K562 (cell line): ENCODE data around the gene SLC2A4. TPM values are rescaled to one million over a fixed set of nuclear protein-coding genes. Genes with fewer than 3 reads are reported as not detected.

Experiments
- ATAC-seq: fragments of 200-7000 bp; cut with Tn5 transposase; 3 replicates; pipeline ENCODE4 v1.9.1; 2020; ENCODE audit warnings: moderate library complexity
- BruUV-seq: library from RNA; stranded (reverse); fragments of 400-500 nt; replicated peaks from 2 replicates; lab custom pipeline; 2021; lab: Mats Ljungman, UMichigan
- CTCF ChIA-PET: fragments of 300-600 bp; formaldehyde crosslinking; extraction: SDS; loops from one replicate; lab custom pipeline; 2021; ENCODE audit warnings: low intra/inter-chr PET ratio; lab: Yijun Ruan, JAX
- POLR2A ChIA-PET: fragments of 300-600, 350-650 bp; sonication (Branson Sonifier 250); formaldehyde crosslinking; extraction: SDS; loops from one replicate; lab custom pipeline; 2021; ENCODE audit warnings: antibody characterized with exemption, inconsistent platforms; lab: Yijun Ruan, JAX
- DNase-seq, 4 experiments: peaks; one replicate each; pipeline versions ENCODE4 v3.0.0 to v3.0.0-alpha.2; 2011 to 2018; ENCODE audit warnings: low spot score in 3 of 4, mixed read lengths in 3 of 4; ENCODE audit errors: extremely low read depth in 1 of 4
- FAIRE-seq: peaks from 2 replicates; lab custom pipeline; 2011; peaks lifted over from hg19 to GRCh38; lab: Jason Lieb, UNC
- H2AFZ ChIP-seq: 2 replicates; pipeline ENCODE4 v1.6.0; 2011; ENCODE audit warnings: low read depth, low read length, control low read depth, inconsistent platforms
- H3K27ac ChIP-seq: fragments of 200-600 bp; 3 replicates; pipeline ENCODE4 v1.8.0; 2011; ENCODE audit warnings: low read depth, mild to moderate bottlenecking, control low read depth, inconsistent platforms, low read length, moderate library complexity, mixed read lengths; ENCODE audit errors: extremely low read depth
- H3K27me3 ChIP-seq, 2 experiments: fragments of 300-600 bp in 1 of 2; 2 replicates in 1 of 2; 3 replicates in 1 of 2; pipeline versions ENCODE4 v1.6.0 to v1.8.0; 2011; ENCODE audit warnings: inconsistent platforms in 2 of 2, low read length in 2 of 2, mild to moderate bottlenecking in 1 of 2, mixed read lengths in 1 of 2, moderate library complexity in 1 of 2; ENCODE audit not compliant: control insufficient read depth in 2 of 2, insufficient read depth in 2 of 2
- H3K36me3 ChIP-seq: fragments of 300-600 bp; 3 replicates; pipeline ENCODE4 v1.8.0; 2011; ENCODE audit warnings: mild to moderate bottlenecking, low read length, inconsistent platforms; ENCODE audit not compliant: control insufficient read depth, insufficient read depth
- H3K4me1 ChIP-seq, 2 experiments: fragments of 200-600 bp in 1 of 2; replicated peaks in 1 of 2; 2 replicates in 1 of 2; 3 replicates in 1 of 2; pipeline versions ENCODE4 v1.5.1 to v1.8.0; 2011; ENCODE audit warnings: inconsistent platforms in 2 of 2, low read length in 2 of 2, mild to moderate bottlenecking in 1 of 2, mixed read lengths in 1 of 2, moderate library complexity in 1 of 2; ENCODE audit not compliant: control insufficient read depth in 2 of 2, insufficient read depth in 2 of 2
- H3K4me2 ChIP-seq: 2 replicates; pipeline ENCODE4 v1.6.1; 2011; ENCODE audit warnings: low read length, control low read depth, inconsistent platforms, mixed read lengths; ENCODE audit not compliant: insufficient read depth
- H3K4me3 ChIP-seq: fragments of 200-600 bp; sonication (generic), shearing (Covaris generic); 2 replicates; pipeline ENCODE4 v1.5.1; 2016; ENCODE audit warnings: control low read depth, inconsistent platforms
- H3K79me2 ChIP-seq: fragments of 200-600 bp; 3 replicates; pipeline ENCODE4 v1.8.0; 2011; ENCODE audit warnings: low read length, inconsistent platforms; ENCODE audit not compliant: control insufficient read depth, insufficient read depth
- H3K9ac ChIP-seq, 2 experiments: 2 replicates each; pipeline versions ENCODE4 v1.6.0 to v1.6.1; 2011; ENCODE audit warnings: low read depth in 2 of 2, low read length in 2 of 2, control low read depth in 1 of 2, inconsistent platforms in 1 of 2, mild to moderate bottlenecking in 1 of 2, mixed read lengths in 1 of 2; ENCODE audit not compliant: insufficient read depth in 1 of 2
- H3K9me1 ChIP-seq: one replicate; pipeline ENCODE4 v1.6.0; 2011; ENCODE audit warnings: inconsistent platforms, mild to moderate bottlenecking, low read length, moderate library complexity; ENCODE audit not compliant: control insufficient read depth, insufficient read depth
- H3K9me3 ChIP-seq: replicated peaks from 2 replicates; pipeline ENCODE4 v1.5.1; 2011; ENCODE audit warnings: low read depth, low read length, inconsistent platforms; ENCODE audit not compliant: control insufficient read depth, insufficient read depth
- H4K20me1 ChIP-seq: replicated peaks from 2 replicates; pipeline ENCODE4 v1.6.1; 2011; ENCODE audit warnings: low read length, inconsistent platforms, mixed read lengths; ENCODE audit not compliant: control insufficient read depth, insufficient read depth
- ATF3 ChIP-seq, 2 experiments: fragments of 450-650 bp in 1 of 2; sonication (generic) in 1 of 2; formaldehyde crosslinking in 1 of 2; IDR thresholded peaks in 1 of 2; conservative IDR thresholded peaks in 1 of 2; 2 replicates each; pipeline versions ENCODE4 v1.6.1 to v1.8.1; 2016 to 2023; ENCODE audit warnings: mild to moderate bottlenecking in 2 of 2, moderate library complexity in 2 of 2, inconsistent platforms in 1 of 2, missing genetic modification reagents in 1 of 2
- C11orf30 ChIP-seq: fragments of 450-650 bp; IDR thresholded peaks from 2 replicates; pipeline ENCODE4 v1.6.1; 2016; ENCODE audit warnings: low read depth, mild to moderate bottlenecking
- CBX3 ChIP-seq, 2 experiments: IDR thresholded peaks; 1 replicate in 1 of 2; 2 replicates in 1 of 2; pipeline ENCODE4 v1.6.1; 2012; ENCODE audit warnings: inconsistent platforms in 2 of 2, low read length in 2 of 2, borderline replicate concordance in 1 of 2, control low read depth in 1 of 2
- COPS2 ChIP-seq: fragments of 450-650 bp; conservative IDR thresholded peaks from 2 replicates; pipeline ENCODE4 v1.6.1; 2016; ENCODE audit warnings: mild to moderate bottlenecking, moderate library complexity
- CXXC5 ChIP-seq: fragments of 250-450 bp; sonication (Bioruptor Pico); IDR thresholded peaks from 2 replicates; pipeline ENCODE4 v1.8.0; 2022; ENCODE audit warnings: inconsistent platforms, mild to moderate bottlenecking, moderate library complexity
- FOSL1 ChIP-seq: fragments of 200-800 bp; sonication (Bioruptor generic); conservative IDR thresholded peaks from 2 replicates; pipeline ENCODE4 v1.6.1; 2016; ENCODE audit warnings: missing genetic modification characterization, missing compliant biosample characterization
- HNRNPLL ChIP-seq: fragments of 200-400 bp; formaldehyde crosslinking; IDR thresholded peaks from 2 replicates; pipeline ENCODE4 v1.6.1; 2017; ENCODE audit warnings: low read length, low read depth, mild to moderate bottlenecking; ENCODE audit not compliant: poor library complexity, severe bottlenecking
- JUND ChIP-seq, 2 experiments: IDR thresholded peaks; 2 replicates in 1 of 2; 3 replicates in 1 of 2; pipeline ENCODE4 v1.6.1; 2011; ENCODE audit warnings: borderline replicate concordance in 2 of 2, low read depth in 2 of 2, low read length in 2 of 2, improper control_type of control experiment in 1 of 2, missing biosample characterization in 1 of 2, missing genetic modification characterization in 1 of 2, missing genetic modification reagents in 1 of 2
- MED1 ChIP-seq: sonication (generic); formaldehyde crosslinking; IDR thresholded peaks from 2 replicates; pipeline ENCODE4 v1.8.1; 2023; ENCODE audit warnings: missing genetic modification reagents, borderline replicate concordance
- POLR2G ChIP-seq: fragments of 200-400 bp; formaldehyde crosslinking; IDR thresholded peaks from 2 replicates; pipeline ENCODE4 v1.6.1; 2017; ENCODE audit warnings: low read depth, mild to moderate bottlenecking, antibody characterized with exemption, low read length, moderate library complexity
- RAD51 ChIP-seq: fragments of 450-650 bp; IDR thresholded peaks from 2 replicates; pipeline ENCODE4 v1.7.1; 2016; ENCODE audit warnings: low read depth, mild to moderate bottlenecking, borderline replicate concordance
- RBFOX2 ChIP-seq: fragments of 200-400 bp; formaldehyde crosslinking; IDR thresholded peaks from 2 replicates; pipeline ENCODE4 v1.6.1; 2017; ENCODE audit warnings: low read depth, mild to moderate bottlenecking, low read length, moderate library complexity
- SUPT5H ChIP-seq: fragments of 450-650 bp; IDR thresholded peaks from 2 replicates; pipeline ENCODE4 v1.6.1; 2016
- ZNF263 ChIP-seq: sonication (generic); formaldehyde crosslinking; IDR thresholded peaks from 2 replicates; pipeline ENCODE4 v1.8.0; 2022; ENCODE audit warnings: mild to moderate bottlenecking, missing genetic modification reagents, borderline replicate concordance
- ZNF282 ChIP-seq: sonication (generic); formaldehyde crosslinking; IDR thresholded peaks from 2 replicates; pipeline ENCODE4 v1.8.1; 2023; ENCODE audit warnings: missing genetic modification reagents
- ZNF316 ChIP-seq: fragments of 450-650 bp; IDR thresholded peaks from 2 replicates; pipeline ENCODE4 v1.6.1; 2016
- ZNF75A ChIP-seq: fragments of 450-650 bp; formaldehyde crosslinking; IDR thresholded peaks from 2 replicates; pipeline ENCODE4 v1.4.0; 2020; ENCODE audit warnings: mild to moderate bottlenecking
- WGBS: fragments of 100-300 bp; shearing (Covaris generic); methylation state at CpG from one replicate; pipeline ENCODE4 v1.1.6; 2016; ENCODE audit warnings: low coverage, mixed read lengths; ENCODE audit not compliant: insufficient coverage; ENCODE audit errors: missing lambda C conversion rate; 5-methylcytosine and 5-hydroxymethylcytosine counted together
- in situ Hi-C: fragments of 300-500 bp; cut with MboI; formaldehyde crosslinking; loops from 4 replicates; pipeline ENCODE4 v1.15.0; 2018; ENCODE audit warnings: inconsistent platforms, mixed read lengths
- intact Hi-C: fragments of 100-400 bp; cut with micrococcal nuclease; formaldehyde crosslinking; loops from 2 replicates; pipeline ENCODE4 v1.14.2; 2022
- polyA plus RNA-seq, 8 experiments: library from polyadenylated mRNA; depleted of rRNA in 4 of 8; stranded (reverse) in 5 of 8; unstranded in 3 of 8; fragments of >200 nt; fragmentation: Nextera tagmentation in 2 of 8; fragmentation: Illumina TruSeq in 1 of 8; extraction: Ambion mirVana in 2 of 8; extraction: Trizol in 1 of 8; gene quantifications; 2 replicates each; pipeline versions ENCODE4 v1.2.1 to v1.2.3, GENCODE V29; 2011 to 2014; ENCODE audit warnings: inconsistent platforms in 1 of 8, missing spikeins in 1 of 8
- total RNA-seq, 7 experiments: library from RNA; depleted of rRNA in 6 of 7; stranded (reverse); fragments of >200 nt in 6 of 7; fragmentation: Illumina TruSeq in 2 of 7; extraction: Trizol in 2 of 7; gene quantifications; 2 replicates each; pipeline versions ENCODE4 v1.2.1 to v1.2.3, GENCODE V29; 2011 to 2021; ENCODE audit warnings: low replicate concordance in 1 of 7
- TF ChIP-seq, protein P1 (sequence below): sonication (generic); formaldehyde crosslinking; IDR thresholded peaks from 2 replicates; pipeline ENCODE4 v1.9.0; 2022; ENCODE audit warnings: mild to moderate bottlenecking, missing genetic modification reagents

SLC2A4 gene
- total and polyA plus RNA-seq, 9 of the 15 experiments (the other 6 are each of a cell fraction or from before 2014, with no cell fraction given), result 0.74 to 3.5 (median 1.6) TPM

- peak overlapping the region; percentile 31 to 76; a peak in 3 of 4 replicates for H3K9ac ChIP-seq
- peaks cover 12% of the 10 kb centered on the region for H4K20me1 ChIP-seq
- intact Hi-C loops (loop anchor here (5.0 kb wide), 1 partner anchor 46 kb away; the partner anchor contains the start of gene SLC2A4), in situ Hi-C loops (no loop called here)
- H3K4me3 ChIP-seq, result peak overlapping the region; percentile 3; the same call in 1 of the 2 replicates
- H3K27ac ChIP-seq, result peak overlapping the region; percentile 89; the same call in 2 of the 3 replicates
- FAIRE-seq, result peak; percentile 78
- peak overlapping the region; percentile 56 for H3K4me2 ChIP-seq
- H3K4me1 ChIP-seq, result peaks cover 31 to 40% of the 10 kb centered on the region in 2 experiments; a peak in 4 of 5 replicates
- ChIA-PET POLR2A (interaction anchor here (1.3 to 6.6 kb wide), 3 partner anchors 11 to 14 kb away, joined by 4 to 73 read pairs (median 8); partner anchors contain the start of genes ACADVL and DLG4), CTCF (no interaction called here)
- TSS peak; percentile 14 for BruUV-seq
- H2AFZ ChIP-seq, result no peak overlapping the region
- peaks cover 4% of the 10 kb centered on the region for H3K9me1 ChIP-seq
- H3K9me3 ChIP-seq, result no peaks in the 10 kb centered on the region
- 53% methylated on average over 14 of the region's 22 CpGs for WGBS
- H3K36me3 ChIP-seq, result peaks cover 50% of the 10 kb centered on the region; the same call in 2 of the 3 replicates
- peak in 2 of 4 experiments; percentile 13 to 71 for DNase-seq
- ATAC-seq, result no peak
- H3K27me3 ChIP-seq, result no peaks in the 10 kb centered on the region
- H3K79me2 ChIP-seq, result peaks cover 92% of the 10 kb centered on the region
- 0 out of 2 replicates have a peak, but pooled peaks have one; percentile 17 for TF ChIP-seq C11orf30
- TF ChIP-seq ZNF316, result peak; percentile 38; the same call in 1 of the 2 replicates
- no peak for TF ChIP-seq ZNF75A (CRISPR knock-in tag)
- no peak for TF ChIP-seq COPS2
- peak; percentile 37; the same call in 1 of the 2 replicates for TF ChIP-seq RBFOX2
- peak; percentile 41 for TF ChIP-seq SUPT5H
- peak; percentile 15; the same call in 1 of the 2 replicates for TF ChIP-seq ZNF263 (CRISPR knock-in tag)
- peak; percentile 85 for TF ChIP-seq JUND (IDR thresholded peaks at IDR 0.05; ENCODE audit: borderline replicate concordance, low read depth, low read length)
- peak; percentile 71; the same call in 2 of the 3 replicates for TF ChIP-seq JUND (tag; IDR thresholded peaks at IDR 0.05; ENCODE audit: borderline replicate concordance, low read depth, low read length)
- TF ChIP-seq HNRNPLL, result no peak
- TF ChIP-seq, protein P1, sequence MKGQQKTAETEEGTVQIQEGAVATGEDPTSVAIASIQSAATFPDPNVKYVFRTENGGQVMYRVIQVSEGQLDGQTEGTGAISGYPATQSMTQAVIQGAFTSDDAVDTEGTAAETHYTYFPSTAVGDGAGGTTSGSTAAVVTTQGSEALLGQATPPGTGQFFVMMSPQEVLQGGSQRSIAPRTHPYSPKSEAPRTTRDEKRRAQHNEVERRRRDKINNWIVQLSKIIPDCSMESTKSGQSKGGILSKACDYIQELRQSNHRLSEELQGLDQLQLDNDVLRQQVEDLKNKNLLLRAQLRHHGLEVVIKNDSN (CRISPR knock-in tag), result 0 out of 2 replicates have a peak, but pooled peaks have one; percentile 23
- 0 out of 2 replicates have a peak, but pooled peaks have one; percentile 32 for TF ChIP-seq CXXC5 (CRISPR knock-in tag)
- TF ChIP-seq ATF3 (IDR thresholded peaks at IDR 0.05), result peak; percentile 87
- no peak for TF ChIP-seq ATF3 (CRISPR knock-in tag; conservative IDR thresholded peaks at IDR 0.05)
- peak; percentile 29; the same call in 1 of the 2 replicates for TF ChIP-seq RAD51
- TF ChIP-seq MED1 (CRISPR knock-in tag), result peak; percentile 39; the same call in 1 of the 2 replicates
- peak; percentile 84 for TF ChIP-seq FOSL1 (tag)
- TF ChIP-seq ZNF282 (CRISPR knock-in tag), result no peak
- 0 out of 2 replicates have a peak, but pooled peaks have one; percentile 9 for TF ChIP-seq POLR2G
- TF ChIP-seq CBX3 (IDR thresholded peaks at IDR 0.05; ENCODE audit: borderline replicate concordance in 1 of 2, low read length in 2 of 2), result no peak
These were observed 45.5 kb upstream of the SLC2A4 start for GRCh38 chr17:7235693-7236665.
